PFSK-1 (cell line): ENCODE measurements around the gene SSTR1.

ENCODE experiments used
- FOXP2 ChIP-seq: optimal IDR thresholded peaks from 2 replicates; pipeline ENCODE3; 2011; ENCODE audit warnings: borderline replicate concordance, control low read depth, inconsistent platforms; ENCODE audit not compliant: insufficient read depth; ENCODE audit errors: extremely low read length, extremely low read depth
- POLR2AphosphoS5 ChIP-seq: IDR thresholded peaks from 2 replicates; pipeline ENCODE4 v1.6.1; 2012; ENCODE audit warnings: low read depth, mild to moderate bottlenecking, control low read depth, low read length, moderate library complexity
- SIN3A ChIP-seq: IDR thresholded peaks from 2 replicates; pipeline ENCODE4 v1.6.1; 2012; ENCODE audit warnings: mild to moderate bottlenecking, low read length, moderate library complexity, borderline replicate concordance; ENCODE audit not compliant: insufficient read depth
- TAF1 ChIP-seq: IDR thresholded peaks from 2 replicates; pipeline ENCODE4 v1.6.1; 2012; ENCODE audit warnings: low read length, control low read depth, borderline replicate concordance; ENCODE audit not compliant: insufficient read depth
- TF ChIP-seq, protein P1 (sequence below), 2 experiments: IDR thresholded peaks; 2 replicates each; pipeline versions ENCODE4 v1.6.1 to v1.8.0; 2011 to 2012; ENCODE audit warnings: low read depth in 2 of 2, low read length in 2 of 2, control low read depth in 1 of 2, inconsistent platforms in 1 of 2, mild to moderate bottlenecking in 1 of 2, moderate library complexity in 1 of 2; ENCODE audit not compliant: insufficient read depth in 1 of 2

SSTR1 gene

DNA sequence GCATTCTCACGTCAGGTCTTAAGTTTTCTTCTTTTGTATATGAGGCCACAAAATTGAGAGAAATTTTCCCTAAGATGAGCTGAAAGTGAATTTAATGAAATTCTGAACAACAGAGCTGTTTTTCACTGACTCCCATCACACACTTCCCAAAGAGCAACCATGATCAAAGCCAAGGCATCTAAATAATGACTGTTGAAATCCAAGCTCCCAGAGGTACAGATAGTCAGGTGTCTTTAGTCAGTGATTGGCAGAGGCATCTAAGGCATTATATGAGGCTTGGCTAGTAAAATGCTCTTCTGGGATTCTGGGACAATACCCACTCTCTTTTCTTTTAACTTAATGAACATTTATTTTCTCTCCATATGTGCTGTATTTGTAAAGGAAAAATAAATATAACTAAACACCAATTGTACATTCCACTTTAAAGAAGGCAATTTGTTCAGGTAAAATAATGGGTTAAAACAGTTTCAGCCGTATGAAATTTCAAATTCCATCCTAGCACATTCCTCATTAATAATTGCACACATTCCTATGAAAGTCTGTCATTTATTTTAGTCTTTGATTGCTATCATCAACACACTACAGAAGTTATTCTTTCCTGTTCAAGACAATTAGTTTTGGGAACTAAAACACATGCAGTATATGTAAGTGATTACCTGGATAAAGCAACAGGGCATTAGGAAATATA, 871 bp upstream of the SSTR1 start:
- no peak for TF ChIP-seq TAF1
- no peak for TF ChIP-seq POLR2AphosphoS5

DNA sequence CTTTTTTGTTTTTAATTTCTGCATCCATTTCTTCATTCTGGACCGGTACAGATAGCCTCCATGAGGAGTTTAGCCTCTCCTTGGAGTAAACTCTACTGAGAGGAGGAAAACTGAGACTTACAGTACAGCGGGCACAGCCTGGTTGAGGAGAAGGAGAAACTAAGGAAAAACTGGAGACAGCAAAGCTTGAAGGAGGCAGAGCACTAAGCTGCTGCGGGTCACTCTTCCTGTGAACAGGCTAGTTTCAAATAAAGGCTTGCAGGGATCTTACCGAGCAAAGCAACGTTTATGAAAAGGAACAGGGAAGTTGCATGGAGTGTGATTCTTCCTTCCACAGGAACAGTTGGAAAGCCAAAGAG, 348 bp upstream of the SSTR1 start:
- no peak for TF ChIP-seq SIN3A
- no peak for TF ChIP-seq TAF1
- TF ChIP-seq FOXP2 = no peak
- TF ChIP-seq, protein P1, sequence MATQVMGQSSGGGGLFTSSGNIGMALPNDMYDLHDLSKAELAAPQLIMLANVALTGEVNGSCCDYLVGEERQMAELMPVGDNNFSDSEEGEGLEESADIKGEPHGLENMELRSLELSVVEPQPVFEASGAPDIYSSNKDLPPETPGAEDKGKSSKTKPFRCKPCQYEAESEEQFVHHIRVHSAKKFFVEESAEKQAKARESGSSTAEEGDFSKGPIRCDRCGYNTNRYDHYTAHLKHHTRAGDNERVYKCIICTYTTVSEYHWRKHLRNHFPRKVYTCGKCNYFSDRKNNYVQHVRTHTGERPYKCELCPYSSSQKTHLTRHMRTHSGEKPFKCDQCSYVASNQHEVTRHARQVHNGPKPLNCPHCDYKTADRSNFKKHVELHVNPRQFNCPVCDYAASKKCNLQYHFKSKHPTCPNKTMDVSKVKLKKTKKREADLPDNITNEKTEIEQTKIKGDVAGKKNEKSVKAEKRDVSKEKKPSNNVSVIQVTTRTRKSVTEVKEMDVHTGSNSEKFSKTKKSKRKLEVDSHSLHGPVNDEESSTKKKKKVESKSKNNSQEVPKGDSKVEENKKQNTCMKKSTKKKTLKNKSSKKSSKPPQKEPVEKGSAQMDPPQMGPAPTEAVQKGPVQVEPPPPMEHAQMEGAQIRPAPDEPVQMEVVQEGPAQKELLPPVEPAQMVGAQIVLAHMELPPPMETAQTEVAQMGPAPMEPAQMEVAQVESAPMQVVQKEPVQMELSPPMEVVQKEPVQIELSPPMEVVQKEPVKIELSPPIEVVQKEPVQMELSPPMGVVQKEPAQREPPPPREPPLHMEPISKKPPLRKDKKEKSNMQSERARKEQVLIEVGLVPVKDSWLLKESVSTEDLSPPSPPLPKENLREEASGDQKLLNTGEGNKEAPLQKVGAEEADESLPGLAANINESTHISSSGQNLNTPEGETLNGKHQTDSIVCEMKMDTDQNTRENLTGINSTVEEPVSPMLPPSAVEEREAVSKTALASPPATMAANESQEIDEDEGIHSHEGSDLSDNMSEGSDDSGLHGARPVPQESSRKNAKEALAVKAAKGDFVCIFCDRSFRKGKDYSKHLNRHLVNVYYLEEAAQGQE (IDR thresholded peaks at IDR 0.05; ENCODE audit: insufficient read depth in 1 of 2, low read depth in 2 of 2, low read length in 2 of 2) = no peak
- TF ChIP-seq POLR2AphosphoS5 = no peak

DNA sequence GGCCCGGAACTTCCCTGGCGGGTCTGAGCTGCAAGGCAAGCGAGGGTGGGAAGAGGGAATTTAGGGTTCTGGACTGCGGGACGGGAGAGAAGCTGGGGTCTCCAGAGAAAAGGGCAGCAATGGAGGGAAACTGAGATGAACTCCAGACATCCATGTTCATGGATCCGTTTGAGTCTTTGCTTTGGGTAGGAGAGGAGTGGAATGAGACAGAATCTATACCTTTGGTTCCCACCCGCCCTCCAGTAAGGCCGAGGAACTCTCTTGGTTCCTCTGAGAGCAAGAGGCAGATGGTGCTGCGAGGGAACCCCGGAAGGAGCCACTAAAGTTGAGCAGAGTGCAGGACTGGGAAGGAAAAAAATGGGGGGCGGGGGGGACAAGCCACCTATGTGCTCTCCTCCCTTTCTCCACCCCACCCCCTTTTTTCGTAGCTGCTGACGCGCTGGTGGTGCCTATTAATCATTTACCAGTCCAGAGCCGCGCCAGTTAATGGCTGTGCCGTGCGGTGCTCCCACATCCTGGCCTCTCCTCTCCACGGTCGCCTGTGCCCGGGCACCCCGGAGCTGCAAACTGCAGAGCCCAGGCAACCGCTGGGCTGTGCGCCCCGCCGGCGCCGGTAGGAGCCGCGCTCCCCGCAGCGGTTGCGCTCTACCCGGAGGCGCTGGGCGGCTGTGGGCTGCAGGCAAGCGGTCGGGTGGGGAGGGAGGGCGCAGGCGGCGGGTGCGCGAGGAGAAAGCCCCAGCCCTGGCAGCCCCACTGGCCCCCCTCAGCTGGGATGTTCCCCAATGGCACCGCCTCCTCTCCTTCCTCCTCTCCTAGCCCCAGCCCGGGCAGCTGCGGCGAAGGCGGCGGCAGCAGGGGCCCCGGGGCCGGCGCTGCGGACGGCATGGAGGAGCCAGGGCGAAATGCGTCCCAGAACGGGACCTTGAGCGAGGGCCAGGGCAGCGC, 1.2 kb downstream of the SSTR1 start:
- TF ChIP-seq TAF1 = no peak
- TF ChIP-seq POLR2AphosphoS5 = no peak
- TF ChIP-seq SIN3A = no peak
- TF ChIP-seq, protein P1 (IDR thresholded peaks at IDR 0.05; ENCODE audit: insufficient read depth in 1 of 2, low read depth in 2 of 2, low read length in 2 of 2) = no peak

DNA sequence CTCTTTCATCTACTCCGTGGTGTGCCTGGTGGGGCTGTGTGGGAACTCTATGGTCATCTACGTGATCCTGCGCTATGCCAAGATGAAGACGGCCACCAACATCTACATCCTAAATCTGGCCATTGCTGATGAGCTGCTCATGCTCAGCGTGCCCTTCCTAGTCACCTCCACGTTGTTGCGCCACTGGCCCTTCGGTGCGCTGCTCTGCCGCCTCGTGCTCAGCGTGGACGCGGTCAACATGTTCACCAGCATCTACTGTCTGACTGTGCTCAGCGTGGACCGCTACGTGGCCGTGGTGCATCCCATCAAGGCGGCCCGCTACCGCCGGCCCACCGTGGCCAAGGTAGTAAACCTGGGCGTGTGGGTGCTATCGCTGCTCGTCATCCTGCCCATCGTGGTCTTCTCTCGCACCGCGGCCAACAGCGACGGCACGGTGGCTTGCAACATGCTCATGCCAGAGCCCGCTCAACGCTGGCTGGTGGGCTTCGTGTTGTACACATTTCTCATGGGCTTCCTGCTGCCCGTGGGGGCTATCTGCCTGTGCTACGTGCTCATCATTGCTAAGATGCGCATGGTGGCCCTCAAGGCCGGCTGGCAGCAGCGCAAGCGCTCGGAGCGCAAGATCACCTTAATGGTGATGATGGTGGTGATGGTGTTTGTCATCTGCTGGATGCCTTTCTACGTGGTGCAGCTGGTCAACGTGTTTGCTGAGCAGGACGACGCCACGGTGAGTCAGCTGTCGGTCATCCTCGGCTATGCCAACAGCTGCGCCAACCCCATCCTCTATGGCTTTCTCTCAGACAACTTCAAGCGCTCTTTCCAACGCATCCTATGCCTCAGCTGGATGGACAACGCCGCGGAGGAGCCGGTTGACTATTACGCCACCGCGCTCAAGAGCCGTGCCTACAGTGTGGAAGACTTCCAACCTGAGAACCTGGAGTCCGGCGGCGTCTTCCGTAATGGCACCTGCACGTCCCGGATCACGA, 2.2 kb downstream of the SSTR1 start:
- TF ChIP-seq SIN3A (no peak), TAF1 (no peak), FOXP2 (no peak), POLR2AphosphoS5 (no peak)
- TF ChIP-seq, protein P1 (IDR thresholded peaks at IDR 0.05; ENCODE audit: insufficient read depth in 1 of 2, low read depth in 2 of 2, low read length in 2 of 2) = no peak

DNA sequence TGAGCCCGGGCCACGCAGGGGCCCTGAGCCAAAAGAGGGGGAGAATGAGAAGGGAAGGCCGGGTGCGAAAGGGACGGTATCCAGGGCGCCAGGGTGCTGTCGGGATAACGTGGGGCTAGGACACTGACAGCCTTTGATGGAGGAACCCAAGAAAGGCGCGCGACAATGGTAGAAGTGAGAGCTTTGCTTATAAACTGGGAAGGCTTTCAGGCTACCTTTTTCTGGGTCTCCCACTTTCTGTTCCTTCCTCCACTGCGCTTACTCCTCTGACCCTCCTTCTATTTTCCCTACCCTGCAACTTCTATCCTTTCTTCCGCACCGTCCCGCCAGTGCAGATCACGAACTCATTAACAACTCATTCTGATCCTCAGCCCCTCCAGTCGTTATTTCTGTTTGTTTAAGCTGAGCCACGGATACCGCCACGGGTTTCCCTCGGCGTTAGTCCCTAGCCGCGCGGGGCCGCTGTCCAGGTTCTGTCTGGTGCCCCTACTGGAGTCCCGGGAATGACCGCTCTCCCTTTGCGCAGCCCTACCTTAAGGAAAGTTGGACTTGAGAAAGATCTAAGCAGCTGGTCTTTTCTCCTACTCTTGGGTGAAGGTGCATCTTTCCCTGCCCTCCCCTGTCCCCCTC, 3.0 kb downstream of the SSTR1 start:
- TF ChIP-seq POLR2AphosphoS5 (no peak), SIN3A (no peak), TAF1 (no peak), FOXP2 (no peak)
- TF ChIP-seq, protein P1 (IDR thresholded peaks at IDR 0.05; ENCODE audit: insufficient read depth in 1 of 2, low read depth in 2 of 2, low read length in 2 of 2) = no peak
